ENCODE measurements around the gene ISL2.

ISL2 gene

DNA sequence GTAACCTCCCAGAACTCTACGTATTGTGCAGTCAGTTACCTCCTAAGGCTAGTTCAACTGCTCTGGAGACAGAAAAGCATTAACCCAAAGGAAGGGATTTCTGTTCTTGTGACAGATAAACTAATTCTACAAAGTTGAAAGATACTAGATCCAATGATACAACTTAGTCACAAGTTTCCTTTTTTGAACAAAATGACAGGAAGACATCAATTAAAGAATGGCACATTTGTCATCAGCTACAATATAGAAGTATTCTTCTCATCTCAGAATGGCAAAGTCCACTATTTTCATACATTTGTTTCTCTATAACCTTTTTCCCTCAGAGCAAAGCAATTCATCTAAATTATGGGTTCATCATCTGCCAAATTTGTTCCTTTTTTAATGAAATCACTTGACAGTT, 43.7 kb downstream of the ISL2 start:
- no peak for DNase-seq

DNA sequence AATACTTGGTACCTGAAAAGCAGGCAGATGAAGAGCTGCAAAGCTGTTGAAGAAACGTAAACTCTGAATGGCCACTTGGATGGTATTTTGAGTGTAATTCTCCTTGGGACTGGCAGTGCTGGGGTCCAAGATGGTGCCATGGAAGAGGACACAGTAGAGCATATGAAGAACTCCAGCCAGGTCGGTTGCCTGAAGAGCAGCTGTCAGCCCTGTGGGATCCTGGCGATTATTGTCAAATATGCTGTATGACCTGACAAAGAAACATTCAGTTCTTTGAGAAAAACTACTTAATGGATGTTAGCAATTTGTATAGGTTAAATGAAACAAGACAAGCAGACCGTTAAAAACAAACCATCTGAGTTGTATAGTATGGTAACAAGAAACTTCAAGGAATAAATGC, 44.8 kb downstream of the ISL2 start:
- DNase-seq: no peak

DNA sequence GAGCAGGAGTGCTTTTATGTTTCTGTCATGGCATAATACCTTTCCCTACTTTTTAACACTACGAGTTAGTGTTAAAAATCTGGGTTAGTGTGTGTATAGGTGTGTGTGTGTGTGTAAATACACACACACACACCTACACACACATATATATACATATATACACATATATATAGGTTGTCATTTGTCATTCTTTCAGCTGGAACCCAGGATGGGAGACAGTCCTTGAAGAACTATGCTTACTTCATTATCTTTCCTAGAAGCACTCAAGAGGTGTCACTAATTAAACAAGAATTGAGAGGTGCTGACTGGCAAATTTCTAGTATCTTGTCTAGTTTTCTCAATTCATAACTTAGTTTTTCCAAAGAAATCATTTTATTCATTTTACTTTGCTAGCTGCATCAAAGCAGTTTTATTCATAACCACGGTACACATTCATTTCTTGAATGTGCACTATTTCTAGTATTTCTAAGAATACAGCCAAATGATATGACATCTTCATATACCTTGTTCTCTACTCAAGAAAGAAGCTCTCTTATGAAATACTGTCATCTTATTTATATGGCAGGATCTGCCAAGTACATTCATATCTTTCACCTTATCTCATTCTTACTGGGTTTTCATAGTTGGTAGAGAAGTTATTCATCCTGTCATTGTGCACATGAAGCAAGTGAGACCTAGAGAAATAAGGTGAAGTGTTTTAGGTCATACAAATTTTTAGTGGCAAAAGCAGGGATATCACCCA, 46.6 kb downstream of the ISL2 start:
- no peak for DNase-seq

DNA sequence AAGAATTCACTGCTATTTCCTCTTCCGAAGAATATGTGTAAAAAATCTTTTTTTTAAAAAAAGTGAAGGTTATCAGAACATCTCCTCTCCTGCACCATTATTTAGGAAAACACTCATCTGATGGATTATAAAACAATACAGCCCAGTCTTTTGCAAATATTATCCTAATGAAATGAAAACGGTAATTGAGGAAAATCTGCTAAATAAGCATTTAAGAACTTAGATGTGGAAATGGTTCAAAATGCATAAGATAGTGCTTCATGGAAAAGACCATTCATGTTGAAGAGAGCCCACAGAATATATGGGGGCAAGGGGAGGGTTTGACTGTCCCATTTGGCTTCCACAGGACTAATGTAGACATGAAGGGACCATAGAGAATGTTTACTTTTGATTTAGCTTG, 47.8 kb downstream of the ISL2 start:
- DNase-seq: no peak

DNA sequence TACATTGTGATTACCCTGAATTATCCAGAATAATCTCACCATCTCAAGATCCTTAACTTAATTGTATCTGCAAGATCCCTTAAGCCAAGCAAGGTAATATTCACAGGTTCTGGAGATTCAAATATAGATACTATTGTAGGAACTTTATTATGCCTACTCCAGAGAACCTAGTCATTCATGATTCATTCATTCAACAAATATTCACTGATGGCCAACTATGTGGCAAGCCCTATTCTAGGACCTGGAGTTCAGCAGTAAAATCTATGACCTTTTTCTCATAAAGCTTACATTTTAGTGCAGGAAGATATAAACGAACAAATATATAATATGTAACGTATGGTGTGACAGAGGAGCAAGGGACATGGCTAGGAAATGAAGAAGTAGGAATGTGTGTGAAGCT, 49.6 kb downstream of the ISL2 start:
- no peak for DNase-seq

DNA sequence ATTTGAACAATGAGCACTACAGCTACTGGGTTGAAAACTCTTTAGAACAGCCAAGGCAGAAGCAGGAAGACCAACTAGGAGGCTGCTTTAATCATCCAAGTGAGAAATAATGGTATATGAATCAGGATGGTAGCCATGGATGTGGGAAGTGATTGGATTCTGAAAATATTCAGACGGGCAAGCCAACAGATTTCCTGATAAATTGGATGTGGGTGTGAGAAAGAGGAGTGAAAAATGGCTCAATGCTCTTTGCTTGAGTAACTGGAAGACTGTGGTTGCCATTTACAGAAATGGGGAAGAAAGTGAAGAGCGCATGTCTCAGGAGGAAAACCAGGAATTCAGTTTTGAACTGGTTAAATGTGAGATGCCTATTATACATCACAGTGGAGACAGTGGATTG, 50.4 kb downstream of the ISL2 start:
- no peak for DNase-seq

DNA sequence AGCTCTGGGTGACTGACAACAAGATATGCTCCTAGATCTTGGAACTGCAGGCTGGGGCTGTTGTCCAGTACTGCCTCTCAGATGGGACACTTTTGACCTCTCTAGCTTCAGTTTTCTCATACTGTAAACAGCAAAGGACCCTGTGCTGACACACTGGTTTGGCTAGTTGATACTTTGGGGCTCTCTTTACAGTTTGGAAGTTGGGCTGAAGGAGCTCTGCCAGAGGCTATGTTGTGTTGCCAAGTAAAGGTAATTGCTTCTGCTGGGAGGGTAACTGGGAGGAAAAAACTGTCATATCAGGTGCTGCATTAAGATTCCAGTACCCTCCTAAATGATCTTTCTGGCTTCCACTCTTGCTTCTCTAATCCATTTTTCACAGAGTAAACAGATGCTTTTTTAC, 54.0 kb downstream of the ISL2 start:
- no peak for DNase-seq

DNA sequence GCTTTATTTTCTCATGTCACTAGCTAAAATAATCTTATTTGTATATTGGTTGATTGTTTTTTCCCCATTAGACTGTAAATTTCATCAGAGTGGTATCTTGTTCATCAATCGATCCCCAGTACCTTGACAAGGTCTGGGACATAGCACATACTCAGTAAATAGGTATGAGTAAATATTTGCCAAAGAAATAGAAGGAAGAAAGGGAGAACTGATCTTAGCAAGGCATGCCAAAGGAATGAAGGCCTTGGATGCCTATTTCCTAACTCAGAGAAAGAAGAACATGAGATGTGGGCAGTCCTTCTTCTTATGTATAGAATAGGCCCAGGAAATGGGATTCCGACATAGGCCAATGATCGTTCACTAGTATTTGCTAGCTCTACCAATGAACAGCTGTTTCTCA, 54.7 kb downstream of the ISL2 start:
- DNase-seq: no peak

DNA sequence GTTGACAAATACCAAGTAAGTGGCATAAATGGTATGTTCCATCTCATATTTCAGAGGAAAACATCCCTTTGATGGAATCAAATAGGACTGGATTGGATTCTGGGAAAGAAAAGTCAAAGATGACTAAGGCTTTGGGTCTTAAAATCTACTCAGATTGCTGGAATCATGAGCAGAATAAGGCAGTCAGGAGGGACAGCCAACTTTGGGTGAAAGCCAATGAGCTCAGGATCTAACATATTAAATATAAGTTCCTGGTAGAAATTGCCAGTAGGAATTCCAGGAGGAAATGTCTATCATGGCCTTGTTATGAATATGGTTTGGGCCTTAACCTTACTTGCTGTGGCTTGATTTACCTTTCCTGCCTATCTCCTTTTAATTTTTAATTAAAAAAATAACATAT, 55.3 kb downstream of the ISL2 start:
- no peak for DNase-seq
